Stimulated activated CD4-positive, alpha-beta T cell treated with anti-CD3 and anti-CD28 coated beads, Interleukin-15, amount 100 ng/mL, for 24 hours (primary cell): ENCODE results near the gene LRRN4.
"Not testable (repeated sequence)": the region's sequence is repeated elsewhere in the genome, so short reads cannot be mapped to it uniquely, and the experiment has no call there.

Experiments used
- DNase-seq: peaks from one replicate; pipeline ENCODE4 v3.0.0-alpha.2; 2020

LRRN4 gene

DNA sequence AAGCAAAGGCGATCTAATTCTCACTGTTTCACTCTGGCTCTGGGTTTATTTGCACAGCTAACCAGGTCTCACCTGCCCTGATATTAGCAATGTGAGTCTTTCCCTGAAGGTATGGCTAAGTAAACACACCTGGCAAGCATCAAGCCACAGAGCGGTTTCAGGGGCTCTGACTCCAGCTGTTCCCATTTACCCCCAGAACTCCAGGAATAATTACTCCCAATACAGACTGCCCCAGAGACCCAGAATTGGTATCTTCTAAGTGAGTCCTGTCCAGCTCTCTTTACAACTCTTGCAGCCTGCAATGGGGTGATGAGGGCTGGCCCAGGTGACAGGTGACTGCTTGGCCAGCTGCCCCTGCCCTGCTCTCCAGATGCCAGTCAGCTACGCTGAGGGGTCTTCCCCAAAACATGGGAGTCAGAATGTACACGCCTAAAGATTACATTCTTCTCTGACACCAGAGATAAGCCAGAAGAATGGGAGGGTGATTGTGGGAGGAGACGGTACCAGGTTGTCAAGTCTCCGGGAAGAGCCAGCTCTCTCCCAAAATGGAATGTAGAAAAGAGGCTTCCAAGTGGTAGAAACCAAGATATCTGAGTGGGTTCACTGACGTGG is 4.9 kb upstream of the LRRN4 start:
- DNase-seq: no peak

DNA sequence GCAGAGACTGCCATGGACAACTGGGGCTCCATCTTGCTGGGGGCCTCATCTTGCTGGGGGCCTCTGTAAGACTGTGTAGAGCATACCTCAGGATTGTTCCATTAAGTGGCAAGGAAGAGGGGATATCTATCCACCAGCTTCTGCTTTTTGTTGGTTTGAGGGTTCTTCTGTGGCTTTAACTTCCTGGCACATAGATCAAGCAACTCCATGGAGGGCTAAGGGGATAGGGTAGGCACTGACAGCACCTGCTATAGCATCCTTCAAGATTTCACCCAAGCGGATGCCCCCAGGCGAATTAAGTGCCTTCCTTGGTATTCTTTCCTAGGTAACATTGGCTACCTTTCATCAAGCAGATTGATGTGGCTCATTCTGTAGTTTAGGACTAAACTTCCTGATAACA is 3.8 kb upstream of the LRRN4 start:
- no peak for DNase-seq

DNA sequence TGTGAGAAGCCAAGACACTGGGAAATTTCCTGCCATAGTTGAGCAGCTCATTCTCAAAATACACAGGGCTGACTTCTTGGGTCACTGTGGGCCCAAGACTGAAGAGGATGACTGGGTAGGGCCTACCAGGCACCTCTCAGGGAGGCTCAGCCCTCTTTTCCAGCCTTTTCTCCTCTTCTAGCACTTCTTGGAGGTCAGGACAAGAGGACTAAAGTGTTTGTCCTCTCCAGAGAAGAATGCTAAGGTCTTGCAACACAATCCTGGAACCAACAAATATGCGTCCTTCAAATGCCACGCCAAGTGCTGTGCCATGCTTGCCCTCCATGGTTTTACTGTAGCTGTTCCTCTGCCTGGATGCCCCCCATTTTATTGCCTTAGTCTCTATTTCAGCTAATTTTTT is 3.3 kb upstream of the LRRN4 start:
- no peak for DNase-seq

DNA sequence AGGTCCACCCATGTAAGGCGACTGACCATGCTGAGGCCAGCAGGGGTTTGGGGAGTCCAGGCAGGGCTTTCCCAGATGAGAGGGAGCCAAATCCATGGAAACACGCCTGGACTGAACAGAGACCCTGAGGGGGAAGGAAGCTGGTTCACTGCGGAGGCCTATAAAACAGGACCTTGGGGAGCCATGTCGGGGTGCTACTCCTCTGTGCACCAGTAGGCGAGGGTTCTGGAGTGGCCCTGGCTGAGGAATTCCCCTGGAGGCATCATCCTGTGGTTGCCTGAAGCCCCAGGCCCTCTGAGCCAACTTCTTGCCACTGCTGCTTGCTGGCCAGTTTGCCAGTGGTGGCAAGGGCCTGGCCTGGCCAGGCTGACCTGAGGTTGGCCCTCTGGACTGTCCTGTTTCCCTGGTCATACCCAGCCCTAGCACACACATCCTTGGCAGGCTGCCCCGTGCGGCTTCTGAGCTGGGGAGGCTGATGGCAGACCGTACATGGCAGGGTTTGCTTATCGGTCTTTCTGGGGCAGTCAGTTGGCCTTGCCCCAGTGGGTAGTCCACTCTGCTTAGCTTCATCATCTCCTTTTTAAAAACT is 2.2 kb upstream of the LRRN4 start:
- DNase-seq: no peak

DNA sequence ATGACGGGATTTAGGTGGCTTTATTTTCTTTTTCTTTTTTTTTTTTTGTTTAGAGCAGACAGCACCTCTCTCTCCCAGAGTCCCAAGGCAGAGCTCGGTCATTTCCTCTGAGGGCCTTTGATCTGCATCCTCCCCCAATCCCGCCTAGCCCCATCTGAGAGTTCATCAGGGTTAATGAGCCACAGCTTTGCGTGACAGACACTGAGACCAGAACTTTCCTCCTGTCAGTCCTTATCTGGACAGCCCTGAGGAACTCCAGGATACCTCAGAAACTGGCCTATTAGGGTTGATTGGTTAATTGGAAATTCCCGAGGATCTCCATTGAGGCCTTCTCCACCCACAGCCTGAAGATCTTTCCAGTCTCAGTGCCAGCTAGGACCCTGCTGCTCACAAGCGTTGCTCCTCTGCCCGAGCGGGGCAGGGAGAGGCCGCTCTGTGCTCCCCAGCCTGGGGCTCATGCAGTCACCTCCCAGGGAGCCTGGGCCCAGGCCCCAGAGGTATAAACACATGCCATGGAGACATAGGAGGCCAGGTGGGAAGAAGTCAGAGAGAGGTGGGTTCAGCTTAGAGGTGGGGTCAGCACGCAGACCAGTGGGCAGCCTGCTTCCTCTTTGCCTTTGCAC is 1.4 kb upstream of the LRRN4 start:
- no peak for DNase-seq

DNA sequence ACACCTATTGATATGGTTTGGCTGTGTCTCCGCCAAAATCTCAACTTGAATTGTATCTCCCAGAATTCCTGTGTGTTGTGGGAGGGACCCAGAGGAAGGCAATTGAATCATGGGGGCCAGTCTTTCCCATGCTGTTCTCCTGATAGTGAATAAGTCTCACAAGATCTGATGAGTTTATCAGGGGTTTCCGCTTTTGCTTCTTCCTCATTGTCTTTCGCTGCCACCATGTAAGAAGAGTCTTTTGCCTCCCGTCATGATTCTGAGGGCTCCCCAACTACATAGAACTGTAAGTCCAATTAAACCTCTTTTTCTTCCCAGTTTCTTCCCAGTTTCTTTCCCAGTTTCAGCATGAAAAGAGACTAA is 810 bp upstream of the LRRN4 start:
- DNase-seq: not testable (repeated sequence)

DNA sequence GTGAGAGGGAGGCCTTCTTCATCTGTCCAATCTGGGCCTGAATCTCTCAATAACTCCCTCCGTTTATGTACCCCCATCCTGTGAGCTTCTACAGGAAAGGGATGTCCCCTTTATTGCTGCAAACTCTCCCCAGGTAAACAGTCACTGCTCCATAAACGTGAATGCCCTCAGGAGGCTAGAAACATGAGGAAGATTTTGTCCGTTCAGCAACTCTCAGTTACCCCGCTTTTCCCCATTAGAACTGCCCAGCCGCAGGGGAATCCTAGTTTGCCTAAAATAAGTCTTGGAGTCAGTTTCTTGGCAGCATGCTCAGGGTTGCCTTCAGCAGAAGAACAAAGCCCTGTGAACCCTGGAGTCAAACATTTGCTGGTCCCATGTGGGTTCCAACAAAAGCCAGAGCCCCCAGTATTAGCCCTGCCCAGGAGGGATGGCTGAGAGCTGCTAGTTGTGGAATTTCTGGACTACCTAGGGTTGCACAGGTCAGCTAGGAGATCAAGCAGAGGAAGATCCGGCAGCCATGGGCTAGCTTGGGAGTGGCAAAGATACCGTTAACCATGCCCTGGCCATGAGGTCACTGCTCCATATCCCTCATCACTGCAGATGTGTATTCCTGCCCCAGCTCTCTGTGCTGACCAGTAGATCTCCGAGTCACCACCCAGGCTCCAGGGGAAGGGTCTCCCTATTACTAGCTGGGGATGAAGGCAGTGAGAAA is 640 bp downstream of the LRRN4 start:
- DNase-seq: no peak

DNA sequence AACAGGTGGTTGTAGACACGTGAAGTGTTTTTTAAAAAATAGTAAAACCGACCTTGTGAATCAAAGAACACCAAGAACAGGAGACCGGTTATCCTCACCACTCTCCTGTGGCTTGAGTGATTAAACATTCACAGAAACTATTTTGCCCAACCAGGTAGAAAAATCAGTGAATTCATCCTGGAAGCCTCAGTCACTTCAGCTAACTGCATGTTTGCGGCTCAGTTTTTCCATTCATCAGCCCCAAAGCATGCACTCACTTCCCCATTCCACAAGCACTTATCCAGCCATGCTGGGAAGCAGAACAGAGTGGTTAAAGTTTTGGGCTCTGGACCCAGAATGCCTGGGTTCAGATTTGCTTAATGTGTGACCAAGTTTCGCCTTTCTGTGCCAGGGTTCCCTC is 2.4 kb downstream of the LRRN4 start:
- no peak for DNase-seq

DNA sequence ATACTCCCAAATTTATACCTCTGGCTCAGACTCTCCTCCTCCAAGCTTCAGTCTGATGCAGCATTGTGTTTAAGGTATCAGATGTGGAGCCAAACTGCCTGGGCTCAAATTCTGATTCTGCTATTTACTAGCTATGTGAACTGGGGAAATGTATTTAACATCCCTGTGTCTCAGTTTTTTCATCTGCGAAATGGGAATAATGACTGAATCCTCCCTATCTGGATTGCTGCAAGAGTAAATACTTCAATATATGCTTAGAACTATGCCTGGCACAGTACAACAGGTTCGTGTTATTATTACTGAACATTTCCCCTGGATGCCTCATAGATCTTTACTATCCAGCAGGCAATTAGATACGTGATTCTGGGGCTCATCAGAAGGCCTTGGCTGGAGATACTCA is 5.5 kb downstream of the LRRN4 start:
- DNase-seq: no peak

DNA sequence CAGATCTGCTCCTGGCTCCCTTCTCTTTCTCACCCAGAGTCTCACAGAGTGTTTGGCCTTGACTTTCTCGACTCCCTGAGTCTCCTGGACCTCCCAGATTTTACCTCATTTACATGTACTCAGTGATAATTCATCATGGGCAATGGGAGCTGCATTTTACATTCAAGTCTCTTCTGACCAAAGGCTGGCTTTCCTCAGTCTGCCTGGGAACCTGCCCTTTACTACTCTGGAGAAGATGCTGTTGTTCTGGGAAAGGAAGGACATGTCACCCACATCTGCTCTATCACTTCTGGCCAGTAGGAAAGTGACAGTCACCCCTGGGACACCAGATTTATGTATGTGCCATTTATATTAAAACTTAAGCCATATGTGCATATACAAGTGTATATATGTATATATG is 7.4 kb downstream of the LRRN4 start:
- DNase-seq: no peak

DNA sequence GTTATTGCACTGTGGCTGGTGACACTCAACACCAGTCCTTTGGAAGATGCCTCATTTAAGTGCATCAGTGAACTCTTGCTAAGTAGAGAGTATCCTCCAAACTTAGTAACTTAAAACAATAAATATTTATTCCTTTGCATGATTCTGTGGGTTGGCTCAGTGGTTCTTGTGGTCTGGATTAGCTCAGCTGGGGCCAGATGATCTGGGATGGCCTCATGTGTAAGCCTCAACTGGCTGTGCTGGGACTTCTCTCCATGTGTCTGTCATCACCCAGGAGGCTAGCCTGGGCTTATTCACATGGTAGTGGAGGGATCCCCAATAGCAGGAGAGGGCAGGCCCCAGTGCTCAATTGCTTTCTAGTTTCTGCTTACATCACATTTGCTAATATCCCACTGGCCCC is 8.3 kb downstream of the LRRN4 start:
- no peak for DNase-seq

DNA sequence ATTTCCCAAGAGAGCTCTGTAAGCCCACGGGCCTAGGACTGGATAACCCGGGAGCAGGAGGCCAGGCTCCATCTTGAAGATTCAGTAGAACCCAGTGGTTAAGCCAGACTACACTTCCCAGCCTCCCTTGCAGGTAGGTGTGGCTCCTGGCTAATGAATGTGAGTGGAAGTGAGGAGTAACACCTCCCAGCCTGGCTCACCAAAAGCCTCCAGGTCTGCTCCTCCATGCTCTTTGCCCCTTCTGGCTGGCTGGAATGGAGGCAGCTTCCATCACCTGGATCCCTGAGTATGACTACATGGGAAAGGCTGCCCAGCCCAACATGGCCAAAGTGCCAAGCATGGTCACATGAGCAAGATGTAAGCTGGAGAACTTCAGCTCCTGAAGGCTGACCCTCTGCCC is 9.7 kb downstream of the LRRN4 start:
- DNase-seq: no peak

DNA sequence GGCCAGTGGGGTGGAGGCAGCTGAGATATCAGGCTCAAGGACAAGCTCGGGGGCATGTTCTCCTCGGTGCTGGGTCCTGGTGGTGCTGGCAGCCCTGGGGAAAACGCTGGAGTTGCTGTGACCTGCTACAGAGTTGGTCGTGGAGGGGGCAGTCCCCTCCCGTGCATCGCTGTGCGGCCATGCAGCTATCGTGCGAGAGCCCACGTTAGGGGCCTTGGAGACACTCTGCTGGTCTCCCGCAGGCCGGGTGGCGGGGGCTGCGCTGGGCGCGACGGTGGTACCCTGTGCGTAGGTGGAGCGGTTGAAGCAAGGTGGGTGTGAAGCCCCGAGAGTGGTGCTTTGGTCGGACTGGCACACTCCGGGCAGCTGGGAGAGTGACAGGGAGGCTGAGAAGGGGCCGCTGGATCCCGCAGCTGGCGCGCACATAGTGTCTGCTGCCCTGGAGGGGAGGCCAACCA is 12.0 kb downstream of the LRRN4 start:
- DNase-seq: no peak

DNA sequence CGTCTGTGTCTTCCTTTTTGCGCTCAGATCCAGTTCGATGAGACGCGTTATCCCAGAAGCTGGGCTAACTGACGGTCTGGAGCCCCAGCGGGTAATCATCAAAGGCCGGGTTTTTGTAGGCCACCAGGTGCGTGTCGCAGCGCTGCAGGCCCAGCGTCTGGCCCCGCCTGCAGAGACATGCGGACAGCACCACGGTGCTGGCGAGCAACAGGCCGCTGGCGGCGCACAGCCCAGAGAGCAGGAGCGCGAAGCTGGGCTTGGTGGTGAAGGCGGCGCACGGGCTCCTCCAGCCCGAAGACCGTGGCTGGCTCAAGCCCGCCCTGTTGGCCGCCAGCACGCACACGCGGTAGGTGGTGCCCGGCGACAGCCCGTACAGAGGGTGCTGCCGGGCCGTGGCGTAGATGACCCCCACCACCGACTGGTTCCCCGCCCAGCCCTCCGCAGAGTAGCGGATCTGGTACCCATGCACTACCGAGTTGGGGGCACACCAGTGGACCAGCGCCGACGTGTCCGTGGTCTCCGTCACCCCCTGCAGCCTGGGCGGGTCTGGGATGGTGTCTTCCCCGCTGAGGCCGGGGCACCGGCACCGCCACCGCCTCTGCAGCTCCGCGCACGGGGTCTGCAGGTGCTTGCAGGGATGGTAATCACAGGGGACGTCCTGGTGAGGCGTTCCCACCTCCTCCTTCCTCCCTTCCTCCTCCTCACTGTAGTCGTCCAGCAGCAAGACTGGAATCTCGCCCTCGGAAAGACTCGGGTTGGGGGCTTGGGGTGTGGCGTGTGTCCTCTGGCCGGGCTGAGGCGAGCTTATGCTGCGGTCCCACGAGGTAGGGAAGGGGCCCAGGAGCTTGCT is 12.7 kb downstream of the LRRN4 start:
- no peak for DNase-seq

DNA sequence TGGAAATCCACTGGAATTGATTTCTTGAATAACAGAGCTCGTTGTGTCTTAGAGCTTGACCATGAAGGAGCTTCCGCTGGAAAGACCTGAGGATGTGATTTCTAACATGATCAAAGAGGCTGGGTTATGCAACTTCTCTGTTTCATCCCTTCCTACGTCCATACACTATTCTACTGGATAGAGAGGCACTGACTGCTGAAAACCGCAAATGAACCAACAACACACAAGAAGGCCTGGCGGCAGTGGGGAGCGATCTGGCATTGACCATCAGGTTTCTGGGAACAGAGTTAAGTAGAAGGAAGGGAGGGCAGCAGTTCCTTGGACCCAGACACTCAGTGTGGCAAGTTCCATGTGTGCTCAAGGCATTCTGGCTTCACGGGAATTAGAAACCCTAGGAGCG is 13.3 kb downstream of the LRRN4 start:
- DNase-seq: no peak

DNA sequence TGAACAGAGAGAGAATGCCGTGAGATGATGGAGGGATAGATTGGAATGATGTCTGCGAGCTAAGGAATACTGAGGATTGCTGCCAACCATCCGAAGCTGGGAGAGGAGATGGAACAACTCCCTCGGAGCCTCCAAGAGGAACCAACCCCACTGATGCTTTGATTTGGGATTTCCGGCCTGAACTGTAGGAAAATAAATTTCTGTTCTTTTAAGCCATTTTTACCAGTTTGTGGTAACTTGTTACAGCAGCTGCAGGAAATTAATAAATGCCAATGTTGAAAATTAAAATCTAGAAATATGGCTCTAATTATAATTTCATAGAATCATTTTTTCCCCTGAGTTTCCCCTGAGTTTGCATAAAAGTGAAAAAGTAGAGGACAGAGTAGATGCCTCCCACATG is 14.1 kb downstream of the LRRN4 start:
- DNase-seq: no peak

DNA sequence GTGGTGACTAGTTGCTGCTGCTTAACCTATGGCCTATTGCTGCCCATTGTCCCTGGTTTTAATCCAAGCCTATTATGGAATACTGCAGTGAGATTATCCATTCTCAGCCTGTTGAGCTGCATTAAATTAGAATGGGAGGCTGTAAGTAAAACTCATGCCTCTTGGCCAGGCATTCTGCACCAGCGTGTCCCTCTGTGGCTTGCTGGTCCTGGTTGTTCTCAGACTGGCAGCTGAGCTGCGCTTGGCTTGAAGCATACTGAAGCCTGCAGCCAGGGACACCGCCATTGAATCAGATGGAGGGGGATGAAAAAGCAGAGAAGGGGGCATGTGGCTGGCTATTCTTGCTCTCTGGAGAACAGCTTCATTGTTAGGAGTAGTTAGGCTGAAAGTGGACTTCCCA is 15.6 kb downstream of the LRRN4 start:
- no peak for DNase-seq

DNA sequence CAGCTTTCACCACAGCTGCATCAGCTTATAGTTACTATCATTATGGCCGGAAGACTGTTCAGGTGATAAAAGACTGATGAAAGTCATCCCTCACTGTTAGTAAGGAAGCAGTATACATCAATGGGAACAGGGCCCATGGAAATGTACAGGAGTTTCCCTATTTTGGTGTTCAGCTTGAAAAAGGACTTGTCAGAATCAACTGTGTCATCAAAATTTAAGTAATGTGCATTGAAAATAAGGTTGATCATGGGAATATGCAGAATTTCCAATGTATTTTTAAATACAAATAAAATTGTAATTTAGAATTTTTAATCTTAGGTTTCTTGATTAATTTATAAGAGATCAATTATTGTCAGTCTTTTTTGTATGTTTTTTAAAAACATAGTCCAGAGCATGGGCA is 16.8 kb downstream of the LRRN4 start:
- no peak for DNase-seq

DNA sequence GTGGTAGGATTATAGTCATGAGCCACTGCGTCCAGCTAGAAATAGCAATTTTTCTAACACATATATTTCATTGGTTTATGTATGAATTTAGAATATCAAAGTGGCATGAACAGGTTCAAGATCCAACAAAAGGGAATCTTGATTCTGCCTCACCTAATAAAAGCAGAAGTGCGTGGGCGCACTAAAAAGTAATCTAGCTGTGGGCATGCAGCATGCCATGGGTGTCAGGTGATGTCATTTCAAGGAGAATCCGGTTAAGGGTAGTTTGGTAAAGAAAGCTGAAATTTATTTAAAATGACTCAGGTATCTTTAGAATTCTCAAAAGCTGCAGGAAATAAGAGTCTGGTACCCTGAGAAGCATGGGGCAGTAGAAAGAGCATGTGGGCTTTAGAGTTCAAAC is 17.6 kb downstream of the LRRN4 start:
- DNase-seq: no peak

DNA sequence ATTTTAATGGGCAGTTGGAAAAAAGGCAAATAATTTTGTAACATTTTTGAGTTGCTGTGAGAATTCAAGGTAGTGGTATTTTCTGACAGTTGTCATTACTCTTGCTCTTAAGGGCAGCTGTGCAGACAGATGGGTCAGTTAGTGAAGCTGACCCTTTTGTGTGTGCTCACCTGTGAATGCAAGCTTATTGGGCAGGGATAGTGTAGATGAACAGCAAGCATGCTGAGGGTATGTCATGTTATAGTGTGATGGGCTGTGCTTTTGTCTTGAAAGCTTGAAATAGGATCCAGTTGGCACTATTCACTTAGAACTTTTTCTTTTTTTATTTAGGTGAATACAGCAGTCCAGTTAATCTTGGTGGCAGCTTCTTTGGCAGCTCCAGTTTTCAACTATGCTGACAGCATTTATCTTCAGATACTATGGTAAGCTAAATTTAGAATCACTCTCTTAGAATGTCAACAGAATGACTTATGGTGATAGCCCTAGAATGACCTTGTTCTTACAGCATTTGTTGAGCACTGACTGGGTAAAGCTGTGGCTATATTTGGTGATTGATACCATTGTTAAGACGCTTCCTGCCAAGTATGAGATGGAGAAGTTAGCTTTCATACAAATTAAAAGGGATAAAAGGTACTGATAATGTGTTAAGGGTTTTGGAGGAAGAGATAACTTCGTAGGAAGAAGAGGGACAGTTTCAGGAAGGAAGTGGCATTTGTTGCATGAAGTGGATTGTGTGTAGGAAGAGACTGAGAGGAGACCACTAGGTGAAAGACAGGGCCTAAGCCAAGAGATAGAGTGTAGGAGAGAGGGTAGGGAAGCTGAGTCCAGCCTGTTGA is 19.5 kb downstream of the LRRN4 start:
- DNase-seq: no peak

DNA sequence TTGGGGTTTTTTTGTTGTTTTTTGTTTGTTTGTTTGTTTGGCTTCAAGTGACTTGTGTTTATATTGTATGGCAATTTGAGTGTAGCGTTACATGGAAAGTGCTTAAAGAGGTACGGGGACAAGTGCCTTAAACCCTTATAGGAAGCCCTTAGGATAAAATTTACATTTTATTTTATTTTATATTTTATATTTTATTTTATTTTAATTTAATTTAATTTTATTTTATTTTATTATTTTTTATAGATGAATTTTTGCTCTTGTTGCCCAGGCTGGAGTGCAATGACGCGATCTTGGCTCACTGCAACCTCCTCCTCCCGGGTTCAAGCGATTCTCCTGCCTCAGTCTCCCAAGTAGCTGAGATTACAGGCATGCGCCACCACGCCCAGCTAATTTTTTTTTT is 21.0 kb downstream of the LRRN4 start:
- DNase-seq: not testable (repeated sequence)

DNA sequence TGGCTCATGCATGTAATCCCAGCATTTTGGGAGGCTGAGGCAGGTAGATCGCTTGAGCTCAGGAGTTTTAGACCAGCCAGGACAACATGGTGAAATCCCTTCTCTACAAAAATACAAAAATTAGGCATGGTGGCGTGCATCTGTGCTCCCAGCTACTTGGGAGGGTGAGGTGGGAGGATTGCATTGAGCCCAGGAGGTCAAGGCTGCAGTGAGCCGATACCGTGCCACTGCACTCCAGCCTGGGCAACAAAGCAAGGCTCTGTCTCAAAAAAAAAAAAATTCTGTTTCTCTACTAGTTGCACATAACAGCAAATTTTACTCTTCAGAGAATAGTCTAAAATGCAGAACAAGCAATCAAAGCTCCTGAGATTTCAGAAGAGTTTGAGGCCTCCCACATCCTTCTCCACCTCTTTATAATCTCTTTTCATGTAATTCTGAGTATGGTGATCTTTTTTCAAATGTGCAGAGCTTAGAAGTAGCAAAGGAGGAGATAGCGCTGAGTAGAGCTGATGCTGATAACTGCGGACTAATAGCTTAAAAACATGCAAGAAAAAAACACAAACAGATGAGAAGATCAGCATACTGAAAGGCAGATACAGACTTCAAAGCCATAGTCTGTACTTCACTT is 23.3 kb downstream of the LRRN4 start:
- no peak for DNase-seq
